Embryonic facial prominence (tissue), 1 donor: ENCODE data around the gene RANBP3.
A peak's percentile ranks its signal among the peaks of the same experiment; 100 is the strongest.
"Not testable (repeated sequence)": the region's sequence is repeated elsewhere in the genome, so short reads cannot be mapped to it uniquely, and the experiment has no call there.

ENCODE experiments used
- DNase-seq: peaks from one replicate; pipeline ENCODE4 v3.0.0-alpha.2; 2016; ENCODE audit errors: extremely low spot score

RANBP3 gene, protein sequence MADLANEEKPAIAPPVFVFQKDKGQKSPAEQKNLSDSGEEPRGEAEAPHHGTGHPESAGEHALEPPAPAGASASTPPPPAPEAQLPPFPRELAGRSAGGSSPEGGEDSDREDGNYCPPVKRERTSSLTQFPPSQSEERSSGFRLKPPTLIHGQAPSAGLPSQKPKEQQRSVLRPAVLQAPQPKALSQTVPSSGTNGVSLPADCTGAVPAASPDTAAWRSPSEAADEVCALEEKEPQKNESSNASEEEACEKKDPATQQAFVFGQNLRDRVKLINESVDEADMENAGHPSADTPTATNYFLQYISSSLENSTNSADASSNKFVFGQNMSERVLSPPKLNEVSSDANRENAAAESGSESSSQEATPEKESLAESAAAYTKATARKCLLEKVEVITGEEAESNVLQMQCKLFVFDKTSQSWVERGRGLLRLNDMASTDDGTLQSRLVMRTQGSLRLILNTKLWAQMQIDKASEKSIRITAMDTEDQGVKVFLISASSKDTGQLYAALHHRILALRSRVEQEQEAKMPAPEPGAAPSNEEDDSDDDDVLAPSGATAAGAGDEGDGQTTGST

DNA sequence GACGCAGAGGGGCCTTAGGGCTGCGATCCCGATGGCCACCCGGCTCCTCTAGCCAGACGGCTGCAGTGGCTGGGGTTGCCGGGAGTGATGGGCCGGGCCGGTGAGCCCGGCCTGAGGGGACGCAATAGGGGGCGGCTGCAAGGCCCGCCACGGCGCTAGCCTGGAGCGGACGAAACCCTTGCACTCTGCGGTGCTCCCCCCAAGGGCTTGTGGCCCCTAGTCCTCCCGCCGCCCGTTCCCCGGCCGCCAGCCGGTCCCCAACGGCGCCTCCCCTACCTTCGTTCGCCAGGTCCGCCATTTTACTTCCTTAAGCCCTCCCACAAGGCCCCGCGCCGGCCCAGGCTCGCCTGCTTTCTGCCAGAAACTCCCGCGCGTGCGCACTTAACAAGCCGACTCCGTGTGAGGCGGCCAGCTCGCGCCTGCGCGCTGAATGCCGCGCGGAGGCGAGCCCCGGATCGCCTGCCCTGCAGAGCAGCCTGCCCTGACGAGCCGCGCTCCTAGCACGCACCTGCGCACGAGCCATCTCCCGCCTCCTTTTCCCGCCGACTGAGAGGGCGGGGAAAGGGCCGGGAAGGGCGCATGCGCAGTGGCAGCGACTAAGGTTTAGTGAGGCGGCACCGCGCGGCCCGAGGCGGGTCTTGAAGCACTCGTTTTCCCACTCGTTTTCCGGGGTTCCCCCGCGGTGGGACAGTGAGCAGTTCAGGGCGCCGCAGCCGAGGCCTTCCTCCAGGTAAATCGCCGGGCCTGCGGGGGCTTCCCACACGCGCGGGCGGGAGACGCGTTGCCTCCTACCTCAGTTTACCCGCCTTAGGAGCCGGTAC lies at the start of gene RANBP3:
TSS of gene RANBP3 (minus strand) at position 356 of the 821 bp plus-strand sequence. CDS start at position 298, 58 bp downstream.
- peak; percentile 99 for DNase-seq

DNA sequence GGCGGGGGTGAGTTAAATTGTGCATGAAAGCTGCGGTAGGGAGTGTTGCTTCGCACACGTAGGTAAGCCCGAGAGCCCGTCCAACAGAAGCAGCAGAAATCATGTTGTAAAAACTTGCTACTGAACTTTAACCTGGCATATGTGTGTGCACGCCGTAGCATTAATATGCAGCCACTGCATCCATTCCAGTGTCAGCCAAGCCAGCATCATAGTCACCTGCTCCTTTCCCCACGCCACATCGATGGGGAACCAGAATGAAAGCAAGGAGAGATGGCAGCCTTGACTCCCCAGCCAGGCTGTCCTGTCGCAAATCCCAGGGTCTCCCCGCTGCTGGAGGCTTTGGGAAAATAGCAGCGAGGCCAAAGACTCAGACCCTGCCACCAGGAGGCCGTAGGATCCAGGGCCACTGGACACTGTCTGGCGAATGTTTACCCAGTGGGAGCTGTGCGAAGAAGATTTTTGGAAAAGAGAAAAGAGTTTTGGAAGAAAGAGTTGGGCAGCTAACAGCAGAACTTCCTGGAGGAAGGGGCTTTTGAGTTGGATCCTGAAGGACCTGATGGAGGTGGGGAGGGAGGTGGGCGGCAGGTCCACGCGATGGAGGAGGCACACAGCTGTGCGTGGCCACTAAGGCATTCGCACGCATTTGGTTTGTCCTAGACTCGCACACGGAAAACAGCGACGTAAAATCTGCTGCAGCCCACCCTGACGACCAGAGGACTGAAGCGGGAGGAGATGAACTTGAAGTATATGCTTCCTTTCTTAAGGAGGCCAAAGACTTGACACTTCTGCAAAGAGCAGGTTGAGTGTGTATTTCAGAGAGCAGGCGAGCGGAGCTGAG lies 48.7 kb upstream of the RANBP3 start:
- DNase-seq, result no peak

DNA sequence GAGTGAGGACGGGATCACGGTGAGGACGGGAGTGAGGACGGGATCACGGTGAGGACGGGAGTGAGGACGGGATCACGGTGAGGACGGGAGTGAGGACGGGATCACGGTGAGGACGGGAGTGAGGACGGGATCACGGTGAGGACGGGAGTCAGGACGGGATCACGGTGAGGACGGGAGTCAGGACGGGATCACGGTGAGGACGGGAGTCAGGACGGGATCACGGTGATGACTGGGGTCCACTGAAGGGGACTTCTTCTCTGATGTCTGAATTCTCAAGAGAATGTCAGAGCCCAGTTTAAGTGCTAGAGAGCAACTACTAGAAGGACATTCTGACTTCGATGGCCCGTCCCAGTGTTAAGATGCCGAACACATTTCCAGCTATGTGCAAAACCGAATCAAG lies 46.8 kb upstream of the RANBP3 start:
- not testable (repeated sequence) for DNase-seq

DNA sequence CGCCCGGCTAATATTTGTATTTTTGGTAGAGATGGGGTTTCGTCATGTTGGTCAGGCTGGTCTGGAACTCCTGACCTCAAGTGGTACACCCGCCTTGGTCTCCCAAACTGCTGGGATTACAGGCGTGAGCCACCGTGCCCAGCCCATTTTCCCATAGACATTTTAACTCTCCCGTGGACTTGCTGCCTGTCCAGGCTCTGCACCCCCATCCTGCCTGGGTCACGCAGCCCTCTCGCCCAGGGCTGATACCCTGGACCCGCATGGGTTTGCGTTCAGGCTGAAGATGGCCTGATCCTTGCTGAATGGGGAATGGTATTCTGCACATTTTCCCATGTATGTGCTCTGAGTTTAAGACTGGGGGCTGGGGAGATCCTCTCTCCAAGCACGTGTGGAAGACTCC lies 46.0 kb upstream of the RANBP3 start:
- DNase-seq, result no peak

DNA sequence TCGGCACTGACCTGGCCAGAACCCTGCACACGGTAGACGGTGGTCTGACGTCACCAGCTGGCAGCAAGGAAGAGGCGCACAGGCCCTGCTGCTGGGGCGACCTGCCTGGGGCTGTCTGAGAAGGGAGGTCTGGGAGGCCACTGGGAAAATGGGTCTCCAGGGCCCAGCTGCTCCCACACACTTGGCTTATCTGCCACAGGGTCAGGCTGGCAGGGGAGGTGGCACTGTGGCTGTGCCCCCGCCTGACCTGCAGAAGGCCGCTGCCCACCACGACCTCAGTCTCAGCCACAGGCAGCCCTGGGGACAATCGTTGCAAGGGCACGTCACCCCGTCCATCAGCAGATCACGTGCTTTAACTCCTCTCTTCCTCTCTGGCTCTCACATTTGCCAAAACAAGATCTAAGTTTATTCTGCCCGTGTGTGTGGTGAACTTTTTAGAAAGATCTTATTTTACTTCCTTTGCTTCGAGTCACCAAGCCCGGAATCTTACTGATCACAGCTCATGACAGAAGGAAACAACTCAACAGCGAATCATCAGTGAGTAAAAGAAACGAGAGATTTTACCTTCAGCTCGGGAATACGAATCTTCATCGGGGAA lies 45.2 kb upstream of the RANBP3 start:
- DNase-seq, result no peak

DNA sequence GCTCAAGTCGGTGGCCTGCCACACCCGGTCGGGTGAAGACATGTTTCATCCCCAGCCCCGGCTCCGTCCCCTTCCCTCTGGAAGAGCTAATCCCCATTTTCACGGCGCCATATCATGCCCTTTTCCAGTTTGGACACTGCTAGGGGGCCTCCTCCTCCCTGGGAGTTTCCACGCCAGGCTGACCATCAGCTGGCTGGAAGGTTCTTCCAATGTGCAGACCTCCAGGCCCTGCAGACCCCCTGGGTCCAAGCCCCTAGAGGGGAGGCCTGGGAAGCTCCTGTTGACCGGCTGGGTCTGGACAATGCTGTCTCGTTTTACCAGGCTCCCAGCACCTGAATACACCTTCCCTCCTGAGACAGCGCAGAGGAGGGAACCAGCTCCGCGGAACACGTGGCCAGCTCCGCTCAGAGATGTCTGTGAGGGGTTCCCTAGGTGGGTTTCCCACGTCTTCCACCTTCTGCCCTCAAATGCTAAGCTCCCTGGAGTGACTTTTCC lies 44.7 kb upstream of the RANBP3 start:
- DNase-seq, result no peak

DNA sequence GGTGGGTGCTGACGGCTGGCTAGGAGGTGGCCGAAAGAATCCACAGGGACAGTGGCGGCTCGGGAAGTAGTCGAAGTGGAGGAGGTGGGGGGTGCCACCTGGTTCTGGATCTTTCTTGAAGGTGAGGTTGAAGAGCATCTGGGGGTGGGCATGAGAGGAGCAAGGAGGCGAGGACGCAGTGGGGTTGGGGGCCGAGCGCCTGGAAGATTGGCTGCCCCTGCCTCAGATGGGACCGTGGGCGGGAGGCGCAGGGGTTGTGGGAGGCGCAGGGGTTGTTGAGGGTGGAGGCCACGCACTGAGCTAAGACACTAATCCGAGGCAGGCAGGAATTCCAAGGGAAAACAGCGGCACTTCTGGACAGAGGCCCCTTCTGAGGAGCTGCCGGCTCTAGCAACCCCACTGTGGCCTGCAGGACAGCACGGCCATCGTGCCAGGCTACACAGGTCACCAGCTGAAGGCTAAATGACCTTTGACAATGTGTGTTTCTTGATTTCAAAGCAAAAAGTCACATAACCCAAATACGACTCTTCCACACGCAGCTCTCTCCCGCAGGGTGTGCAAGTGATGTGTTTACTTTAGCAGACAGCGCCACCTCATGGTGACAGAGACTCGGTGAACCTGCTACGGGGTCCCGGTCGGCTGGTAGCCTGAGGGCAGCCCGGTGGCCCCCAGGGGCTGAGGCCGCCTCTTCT lies 44.1 kb upstream of the RANBP3 start:
- DNase-seq, result peak; percentile 58

DNA sequence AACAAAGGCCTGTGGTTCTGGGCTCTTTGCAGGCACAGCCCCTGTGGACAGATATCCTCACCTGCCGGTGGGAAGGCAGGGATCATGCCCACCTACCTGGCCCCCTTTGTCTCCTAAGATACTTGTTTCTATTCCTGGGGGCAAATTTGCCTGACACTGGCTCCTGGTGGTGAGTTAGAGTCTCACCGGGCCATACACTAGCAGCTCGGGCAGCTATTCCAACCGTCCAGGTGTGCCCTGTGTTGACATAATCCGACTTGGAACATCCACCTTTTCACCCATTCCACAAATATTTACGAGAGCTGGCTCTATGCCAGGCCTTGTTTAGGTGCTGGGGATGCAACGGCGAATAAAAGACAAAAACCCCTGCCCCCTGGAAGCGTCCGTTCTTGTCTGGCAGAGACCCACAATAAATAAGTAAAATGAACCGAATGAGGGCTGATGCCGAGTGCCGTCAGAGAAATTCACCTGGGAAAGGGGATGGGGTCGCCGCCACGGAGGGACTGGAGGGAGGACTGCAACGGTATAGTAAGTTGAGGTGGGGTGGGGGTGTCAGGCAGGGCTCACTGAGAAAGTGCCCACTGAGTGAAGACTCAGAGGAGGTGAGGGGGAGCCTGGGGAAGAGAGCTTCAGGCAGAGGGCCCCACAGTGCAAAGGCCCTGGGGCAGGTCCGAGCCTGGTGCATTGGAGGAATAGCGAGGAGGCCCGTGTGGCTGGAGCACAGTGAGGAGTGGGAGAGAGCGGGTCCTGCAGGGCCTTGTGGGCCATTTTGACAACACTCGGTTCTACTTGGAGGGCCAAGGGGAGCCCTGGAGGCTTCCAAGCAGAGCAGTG lies 43.2 kb upstream of the RANBP3 start:
- no peak for DNase-seq

DNA sequence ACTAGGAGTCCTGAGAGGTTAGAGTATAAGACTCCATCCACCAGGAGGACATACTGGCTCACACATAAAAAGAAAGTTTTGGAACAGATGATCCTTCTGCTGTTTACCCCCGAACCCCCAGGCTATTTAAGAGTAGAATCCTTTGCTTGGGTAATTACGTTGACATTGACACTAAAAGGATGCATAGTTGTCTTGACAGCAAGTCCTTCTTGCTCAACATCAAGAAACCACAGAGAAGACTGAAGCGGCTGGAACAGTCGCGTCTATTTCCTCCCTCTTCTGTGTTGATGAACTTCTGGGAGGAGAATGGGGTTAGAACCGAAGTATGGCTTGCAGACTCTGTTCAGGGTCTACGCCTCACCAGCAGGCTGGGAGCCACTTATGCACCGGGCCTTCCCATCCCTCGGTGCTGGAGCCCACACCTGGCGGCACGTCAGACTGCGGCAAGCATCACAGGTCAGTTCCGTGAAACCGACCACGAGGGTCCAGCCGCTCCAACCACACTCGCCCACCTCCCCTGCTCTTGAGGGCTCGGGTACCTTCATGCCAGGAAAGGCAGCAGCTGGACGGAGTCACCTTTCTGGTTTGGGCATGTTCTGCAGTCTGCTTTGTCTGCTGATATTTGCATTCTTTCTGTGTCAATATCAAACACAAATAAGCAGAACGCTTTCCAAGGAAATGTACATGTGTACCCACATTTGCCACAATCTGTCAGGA lies 42.4 kb upstream of the RANBP3 start:
- no peak for DNase-seq

DNA sequence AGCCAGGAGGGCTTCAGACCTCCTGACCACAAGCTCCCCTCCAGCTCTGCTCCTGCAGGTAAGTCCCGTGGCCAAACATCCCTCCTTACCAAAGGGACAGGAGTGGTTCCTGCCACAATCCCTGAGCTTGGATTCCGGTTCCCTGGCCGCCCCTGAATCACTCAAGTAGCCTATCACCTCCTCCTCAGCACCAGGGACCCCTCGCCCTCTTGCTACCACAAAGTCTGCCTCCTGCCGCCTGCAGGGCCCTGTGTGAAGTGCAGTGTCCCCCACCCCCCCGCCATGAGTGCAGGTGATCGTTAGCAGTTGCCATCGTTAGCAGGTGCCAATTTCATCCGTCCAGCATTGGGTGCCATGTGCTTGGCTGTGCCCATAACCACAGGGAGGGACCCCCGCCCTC lies 40.8 kb upstream of the RANBP3 start:
- no peak for DNase-seq

DNA sequence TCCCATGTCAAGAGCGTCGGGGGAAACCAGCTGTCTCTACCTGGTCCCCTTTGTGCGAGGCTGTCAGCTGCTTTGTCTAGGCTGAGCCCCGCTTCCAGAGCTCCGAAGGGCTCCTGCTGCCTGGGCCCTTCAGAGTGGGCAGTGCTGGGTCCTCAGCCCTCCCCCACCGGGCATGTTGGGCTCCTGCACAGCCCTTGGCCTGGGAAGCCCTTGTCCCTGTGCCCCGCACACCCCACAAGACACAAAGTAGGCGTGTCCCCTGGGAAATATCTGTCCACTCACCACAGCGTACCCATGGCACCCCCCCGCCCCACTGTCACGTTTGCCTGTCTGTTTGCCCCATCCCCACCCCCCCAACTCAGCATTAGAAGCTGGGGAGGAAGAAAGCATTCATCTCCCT lies 39.6 kb upstream of the RANBP3 start:
- no peak for DNase-seq

DNA sequence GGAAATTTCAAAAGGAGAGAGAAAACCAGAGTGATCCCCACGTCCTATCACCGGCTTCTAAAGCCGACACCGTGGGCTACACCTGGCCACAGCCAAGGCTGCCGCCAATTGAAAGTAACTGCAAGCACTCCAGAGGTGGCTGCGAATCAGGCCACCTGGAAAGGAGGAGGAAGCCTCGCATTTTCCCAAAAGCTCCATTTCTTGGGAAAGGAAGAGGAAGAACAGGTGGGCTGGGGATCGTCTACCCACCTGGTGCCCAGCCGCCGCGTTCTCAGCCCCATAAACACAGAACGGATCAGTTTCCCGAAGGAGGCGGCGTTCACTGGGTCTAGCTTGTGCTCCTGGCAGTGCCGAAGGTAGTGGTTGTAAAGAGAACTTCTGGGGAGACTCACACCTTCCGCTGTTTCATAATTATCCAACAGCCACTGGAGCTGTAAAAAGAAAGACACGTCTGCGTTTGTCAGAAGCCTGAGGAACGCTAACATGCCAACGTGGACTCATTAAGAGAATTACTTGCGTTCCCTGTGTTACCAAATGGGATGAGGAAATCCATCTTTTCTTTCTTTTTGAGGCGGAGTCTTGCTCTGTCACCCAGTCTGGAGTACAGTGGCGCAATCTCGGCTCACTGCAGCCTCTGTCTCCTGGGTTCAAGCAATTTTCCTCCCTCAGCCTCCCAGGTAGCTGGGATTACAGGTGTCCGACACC lies 38.1 kb upstream of the RANBP3 start:
- DNase-seq, result no peak

DNA sequence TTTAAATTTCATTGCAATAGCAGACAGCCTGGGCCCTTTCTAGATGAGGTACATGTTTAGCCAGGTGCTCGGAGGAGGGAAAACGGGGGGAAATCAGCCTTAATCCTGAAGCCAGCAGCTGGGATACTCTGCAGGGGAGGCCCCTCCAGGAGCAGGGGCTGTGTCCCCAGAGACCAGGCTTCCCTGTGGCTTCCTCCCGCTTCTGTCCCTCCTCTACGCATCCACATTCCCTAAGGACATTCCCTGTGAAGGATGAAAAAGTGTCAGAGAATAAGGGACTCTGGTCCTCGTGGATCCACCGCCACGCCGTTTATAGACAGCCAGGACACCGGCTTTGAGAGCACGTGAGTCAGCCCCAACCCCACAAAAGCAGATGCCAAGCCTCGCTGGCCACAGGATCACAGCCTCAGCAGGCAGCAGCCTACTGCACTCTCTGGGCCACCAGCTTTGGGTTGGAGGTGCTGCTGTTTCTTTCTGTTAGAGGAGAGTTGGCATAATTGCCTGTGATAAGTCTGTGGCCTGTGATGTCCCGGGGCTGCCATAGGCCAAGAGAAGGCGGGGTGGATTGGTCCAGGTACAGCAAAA lies 36.7 kb upstream of the RANBP3 start:
- DNase-seq, result no peak

DNA sequence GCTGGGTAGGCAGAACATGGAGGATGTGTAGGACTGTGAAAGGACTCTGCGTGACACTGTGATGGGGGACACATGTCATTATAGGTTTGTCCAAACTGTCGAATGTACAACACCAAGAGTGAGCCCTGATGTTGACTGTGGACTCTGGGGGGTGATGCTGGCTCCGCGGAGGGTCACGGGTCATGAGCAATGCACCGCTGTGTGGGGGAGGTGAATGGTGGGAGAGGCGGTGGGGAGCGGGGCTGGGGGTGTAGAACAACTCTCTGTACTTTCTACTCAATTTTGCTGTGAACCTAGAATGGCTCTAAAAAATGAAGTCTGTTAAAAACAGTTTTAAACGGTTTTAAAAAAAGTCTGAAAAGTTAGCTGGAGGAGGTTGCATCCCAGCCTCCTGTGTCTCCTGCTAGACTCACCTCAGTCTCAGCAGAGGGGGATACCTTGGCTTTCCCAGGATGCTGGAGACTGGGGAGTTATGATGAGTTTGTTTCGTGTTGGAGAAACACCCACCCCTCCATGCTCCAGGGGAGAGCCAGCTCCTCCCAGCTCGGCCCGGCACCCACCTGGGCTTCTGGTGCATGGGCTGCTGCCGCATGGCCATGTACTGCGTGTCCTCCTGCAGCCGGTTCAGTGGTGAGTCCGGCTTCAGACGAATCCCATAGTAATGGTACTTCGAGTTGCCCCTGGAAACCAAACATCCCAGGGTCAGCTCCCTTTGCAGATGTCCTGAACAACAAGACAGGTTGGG lies 34.7 kb upstream of the RANBP3 start:
- no peak for DNase-seq

DNA sequence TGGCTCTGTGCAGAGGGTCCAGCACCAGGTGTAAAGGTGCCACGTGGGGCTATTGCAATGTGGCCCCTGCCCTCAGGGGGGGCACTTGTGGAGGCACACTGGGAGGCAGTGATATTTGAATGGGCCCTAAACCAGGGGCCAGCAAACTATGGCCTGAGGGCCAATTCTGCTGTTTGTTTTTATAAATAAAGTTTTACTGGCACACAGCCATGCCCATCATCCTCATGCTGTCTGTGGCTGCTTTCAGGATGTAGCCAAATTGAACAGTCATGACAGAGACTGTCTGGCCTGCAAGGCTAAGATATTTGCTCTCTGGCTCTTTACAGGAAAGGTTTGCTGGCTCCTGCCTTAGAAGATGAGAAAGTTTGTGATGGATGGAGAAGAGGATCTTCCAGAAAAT lies 33.9 kb upstream of the RANBP3 start:
- DNase-seq, result no peak

DNA sequence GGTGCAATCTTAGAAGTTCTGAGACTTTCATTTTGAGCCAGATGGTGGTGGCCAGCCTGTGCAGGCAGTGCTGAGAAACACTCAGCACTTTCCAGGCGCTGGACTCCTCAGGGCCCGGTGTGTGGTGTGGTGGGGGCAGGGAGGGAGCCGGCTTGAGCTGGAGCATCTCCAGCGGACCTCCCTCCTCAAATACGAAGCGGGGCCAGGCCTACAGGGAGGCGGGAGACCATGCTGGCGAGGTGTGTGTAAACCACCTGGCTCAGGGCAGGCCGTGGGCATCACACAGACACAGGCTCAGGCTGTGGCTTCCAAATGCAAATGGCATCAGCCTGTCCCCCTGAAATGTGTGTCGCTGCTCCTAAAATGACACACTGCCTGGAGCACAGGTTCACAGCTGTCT lies 33.3 kb upstream of the RANBP3 start:
- no peak for DNase-seq

DNA sequence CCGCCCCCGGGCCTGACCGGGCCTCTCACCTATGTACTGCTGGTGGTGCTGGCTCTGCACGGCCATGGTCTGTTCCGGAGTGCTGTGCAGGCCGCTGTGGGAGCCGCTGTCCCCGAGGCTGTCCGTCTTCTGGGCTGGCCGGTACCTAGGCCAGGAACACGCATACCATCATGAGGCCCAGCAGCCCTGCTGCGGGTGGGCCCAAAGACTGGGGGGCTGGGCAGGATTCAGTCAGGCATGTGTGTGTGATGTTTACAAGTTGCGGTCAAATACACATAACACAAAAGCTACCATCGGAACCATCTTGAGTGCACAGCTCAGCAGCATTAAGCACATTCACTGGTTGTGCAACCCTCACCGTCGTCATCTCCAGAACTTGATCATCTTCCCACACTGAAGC lies 32.2 kb upstream of the RANBP3 start:
- DNase-seq, result no peak
